Medulla oblongata (tissue), 1 donor: ENCODE results near the gene SEMA3C.

Experiments
- DNase-seq: peaks from one replicate; pipeline ENCODE4 v3.0.0-alpha.2; 2015; ENCODE audit errors: extremely low spot score

Gene SEMA3C

DNA sequence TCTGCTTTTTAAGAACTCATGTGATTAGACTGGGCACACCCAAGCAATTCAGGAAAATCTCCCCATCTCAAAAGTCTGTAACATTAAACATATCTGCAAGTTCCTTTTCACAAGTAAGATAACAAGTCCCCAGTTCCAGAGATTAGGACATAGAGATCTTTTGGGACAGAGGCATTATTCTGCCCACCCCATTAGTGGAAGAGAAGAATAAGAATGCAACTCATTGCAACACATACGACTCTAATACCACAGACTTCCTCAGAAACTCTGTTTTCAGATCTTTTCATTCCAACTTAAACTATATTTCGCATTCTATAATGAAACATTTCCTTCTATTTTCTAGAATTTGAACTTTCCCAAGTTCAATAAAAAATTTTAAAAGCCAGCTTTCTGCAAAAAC, 137.7 kb downstream of the SEMA3C start:
- no peak for DNase-seq

DNA sequence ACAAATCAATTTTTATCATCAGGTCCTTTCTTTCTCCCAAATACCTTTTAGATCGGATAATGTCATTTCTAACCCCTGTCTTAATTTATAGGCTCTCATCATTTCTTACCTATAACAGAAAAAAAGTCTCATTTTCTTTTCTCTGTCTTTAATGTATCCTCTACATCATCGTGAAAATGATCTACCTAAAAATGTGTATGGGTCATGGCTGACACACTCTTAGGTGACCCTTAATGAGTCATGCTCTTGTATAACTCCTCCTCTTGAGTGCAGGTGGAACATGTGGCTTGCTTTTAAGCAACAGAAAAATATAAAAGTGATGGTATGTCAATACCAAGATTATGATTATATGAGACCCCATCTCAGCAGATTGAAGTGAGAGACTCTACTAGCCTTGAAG, 139.4 kb downstream of the SEMA3C start:
- DNase-seq: no peak

DNA sequence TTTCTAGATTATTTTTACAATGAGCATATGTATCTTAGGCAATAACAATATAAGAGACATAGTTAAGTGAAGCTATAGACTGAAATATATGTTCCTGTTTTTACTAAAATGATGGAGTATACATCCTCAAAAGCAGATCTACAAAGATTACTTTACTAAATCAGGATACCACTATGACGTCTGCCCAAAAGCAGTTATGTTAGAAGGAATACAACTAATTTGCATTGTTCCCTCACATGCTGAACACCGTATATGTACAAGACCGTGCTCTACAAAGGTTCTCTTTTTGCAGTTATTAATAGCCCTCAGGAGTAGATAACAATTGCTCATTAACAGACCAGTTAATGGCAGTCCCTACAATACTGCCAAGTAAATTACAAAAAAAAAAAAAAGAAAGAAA, 143.0 kb downstream of the SEMA3C start:
- no peak for DNase-seq

DNA sequence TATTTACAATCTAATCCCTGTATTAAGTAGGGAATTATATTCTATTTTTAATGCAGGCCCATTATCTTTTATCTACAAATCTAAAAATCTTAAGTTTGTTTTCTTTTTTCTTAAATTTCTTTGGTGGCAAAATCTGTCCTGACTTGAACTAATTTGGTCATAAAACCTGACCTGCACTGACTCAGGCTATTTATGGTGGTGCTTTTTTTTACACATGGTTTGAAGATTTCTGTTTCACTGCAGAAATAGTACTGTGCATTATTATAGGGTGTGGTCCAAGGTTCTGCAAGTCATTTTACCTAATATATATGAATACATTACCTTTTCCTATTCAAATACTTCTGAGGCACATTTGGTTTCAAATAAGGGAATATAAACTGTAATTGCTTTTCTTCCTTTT, 143.4 kb downstream of the SEMA3C start:
- no peak for DNase-seq

DNA sequence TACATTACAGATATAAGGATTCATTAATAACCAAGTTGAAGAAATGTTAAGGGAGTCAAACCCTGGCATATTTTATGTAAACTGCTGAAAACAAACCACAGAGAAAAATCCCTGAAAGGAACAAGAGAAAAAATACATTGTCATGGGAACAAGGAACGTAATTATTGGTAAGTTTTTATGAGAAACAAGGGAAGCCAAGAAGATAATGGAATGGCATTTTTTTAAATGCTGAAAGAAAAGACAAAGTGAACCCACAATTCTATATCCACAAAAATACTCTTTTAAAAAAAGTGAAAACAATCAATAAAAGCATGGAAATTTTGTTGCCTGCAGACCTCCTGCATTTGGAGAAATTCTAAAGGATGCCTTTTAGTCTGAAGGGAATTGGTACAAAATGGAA, 144.0 kb downstream of the SEMA3C start:
- DNase-seq: no peak

DNA sequence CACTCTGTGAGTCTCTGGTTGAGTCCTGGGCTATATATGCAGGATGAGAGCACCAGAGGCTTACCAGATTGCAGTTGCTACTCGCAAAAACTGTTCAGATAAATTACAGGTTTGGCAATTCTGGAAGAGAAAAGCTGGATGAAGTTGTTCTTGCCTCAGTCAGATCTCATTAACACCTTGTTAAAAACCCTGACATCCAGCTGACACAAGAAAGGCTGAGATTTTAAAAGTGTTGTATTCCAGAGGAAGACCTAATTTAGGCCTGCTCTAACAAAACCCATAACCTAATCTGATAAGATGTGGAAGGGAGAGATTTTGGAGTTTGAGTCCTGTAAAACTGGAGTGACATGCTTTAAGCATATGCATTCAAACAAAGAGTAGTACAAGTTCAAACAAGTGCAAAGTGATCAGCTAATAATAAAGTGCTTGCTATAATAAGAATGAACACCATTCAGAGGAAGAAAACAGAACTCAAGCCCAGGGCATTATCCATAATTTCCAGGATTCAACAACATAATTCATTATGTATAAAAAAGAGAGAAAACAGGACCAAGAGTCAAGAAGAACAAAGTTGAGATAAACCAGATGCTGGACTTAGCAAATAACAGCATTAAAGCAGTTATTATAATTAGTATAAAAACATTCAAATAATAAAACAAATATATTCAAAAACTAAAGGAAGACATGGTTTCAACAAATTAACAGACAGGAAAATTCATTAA, 144.9 kb downstream of the SEMA3C start:
- no peak for DNase-seq

DNA sequence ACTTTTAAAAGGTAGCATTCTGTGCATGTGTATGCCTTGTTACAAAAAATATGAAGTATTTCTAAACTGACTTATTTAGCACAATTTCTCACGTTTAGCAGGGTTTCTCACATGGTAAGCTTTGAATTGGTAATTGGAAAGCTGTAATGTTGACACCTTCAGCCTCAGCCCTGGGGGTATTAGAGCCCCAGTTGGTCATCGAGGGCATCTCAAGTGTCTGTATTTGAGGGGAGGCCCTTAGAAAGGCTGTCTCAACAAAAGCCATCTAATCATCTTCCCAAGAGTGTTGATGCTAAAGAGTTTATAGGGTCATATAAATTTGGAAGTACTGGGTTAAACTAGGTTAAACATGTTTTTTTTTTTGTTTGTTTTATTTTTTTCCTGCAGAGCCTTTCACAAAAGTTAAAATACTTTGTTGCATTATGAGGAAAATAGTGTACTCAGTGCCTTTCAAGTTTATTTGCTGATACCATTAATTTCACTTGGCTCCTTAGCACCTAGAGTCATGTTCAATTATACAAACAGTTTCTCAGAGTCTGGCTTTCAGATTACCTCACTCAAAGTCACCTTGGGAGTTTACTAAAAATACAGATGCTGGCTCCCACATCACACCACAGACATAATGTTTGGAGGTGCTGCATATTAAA, 146.4 kb downstream of the SEMA3C start:
- DNase-seq: no peak

DNA sequence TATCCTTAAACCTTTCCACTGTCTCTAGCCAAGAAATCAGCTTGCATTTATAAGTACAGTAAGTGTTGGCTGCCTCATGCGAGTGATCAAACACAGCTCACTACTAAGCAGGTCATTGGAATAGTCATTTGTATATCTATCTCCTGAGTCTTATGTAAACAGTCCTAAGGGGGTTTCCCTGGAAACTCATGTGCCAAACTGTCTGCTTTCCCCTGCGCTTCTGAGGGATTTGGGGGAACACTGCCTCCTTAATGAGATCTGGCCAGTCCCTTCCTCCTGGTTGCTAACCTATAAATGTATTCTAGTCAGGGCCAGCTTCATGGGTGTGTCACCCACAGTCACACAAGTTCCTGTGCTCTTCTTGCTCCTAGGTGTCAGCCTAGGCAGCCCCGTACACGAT, 147.3 kb downstream of the SEMA3C start:
- DNase-seq: no peak

DNA sequence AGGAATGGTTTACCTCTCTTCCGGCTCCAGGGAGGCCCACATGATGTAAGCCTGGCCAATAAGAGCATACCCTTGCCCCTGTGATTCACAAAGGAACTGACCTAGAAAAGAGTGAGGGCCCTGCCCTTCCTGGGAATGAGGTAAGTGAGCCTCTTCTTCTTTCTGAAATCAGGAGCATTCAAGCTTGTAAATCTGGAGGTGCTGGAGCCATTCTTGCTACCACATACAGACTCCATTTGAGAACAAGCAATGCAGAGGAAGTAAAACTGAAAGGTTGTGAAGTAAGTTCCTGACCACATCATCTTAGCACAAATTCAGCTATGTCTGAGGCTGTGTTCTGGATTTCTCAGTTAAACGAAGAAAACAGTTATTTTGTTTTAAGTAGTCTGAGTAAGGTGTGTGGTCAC, 148.2 kb downstream of the SEMA3C start:
- DNase-seq: no peak

DNA sequence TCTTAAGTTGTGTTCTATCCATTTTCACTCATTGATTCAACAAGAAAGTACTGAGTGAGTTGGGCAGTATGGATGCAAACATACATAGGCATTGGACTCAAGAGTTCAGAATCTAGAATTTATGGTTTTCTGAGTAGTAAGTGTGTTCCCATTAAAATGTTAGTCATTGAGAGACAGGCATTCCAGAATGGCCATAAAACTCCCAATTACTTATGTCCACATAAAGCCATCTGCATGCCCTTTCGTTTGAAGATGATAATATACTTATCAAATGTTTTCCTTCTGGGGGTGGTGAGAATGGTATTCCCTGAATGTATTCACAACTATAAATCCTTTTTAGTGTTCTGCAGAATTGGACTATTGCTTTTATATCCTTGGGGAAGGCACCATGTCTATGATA, 148.8 kb downstream of the SEMA3C start:
- DNase-seq: no peak

DNA sequence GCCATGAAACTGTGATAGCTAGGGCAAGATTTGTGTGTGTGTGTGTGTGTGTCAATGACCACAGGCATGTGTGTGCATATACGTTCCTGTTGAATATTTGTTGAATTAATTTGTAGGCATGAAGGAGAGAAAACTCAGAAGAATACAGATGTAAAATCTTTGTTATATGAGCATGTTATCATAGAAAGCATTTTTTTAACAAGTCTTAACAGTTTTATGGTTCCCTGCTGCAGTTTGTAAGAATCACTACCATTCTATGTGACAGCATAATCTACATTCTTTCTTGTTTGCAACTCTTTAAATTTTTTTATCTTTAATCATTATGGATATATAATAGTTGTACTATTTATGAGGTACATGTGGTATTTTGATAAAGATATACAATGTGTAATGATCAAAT, 150.1 kb downstream of the SEMA3C start:
- no peak for DNase-seq

DNA sequence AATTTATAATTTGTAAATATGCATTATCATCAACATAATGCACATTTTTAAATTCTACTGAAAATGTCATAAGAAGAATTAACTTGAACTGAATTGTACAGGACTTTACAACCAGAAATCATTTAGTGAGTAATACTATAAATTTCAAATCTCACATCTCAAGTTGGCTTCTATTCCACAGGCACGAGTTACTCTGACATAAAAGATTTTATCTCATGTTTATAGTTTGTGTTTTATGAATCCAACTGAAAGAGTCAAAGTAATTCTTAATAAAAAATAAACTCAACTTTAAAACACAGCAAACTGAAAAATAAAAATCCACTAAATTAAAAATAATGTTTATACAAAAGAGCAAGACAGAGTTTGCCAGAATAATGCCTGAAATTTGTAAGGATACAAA, 151.2 kb downstream of the SEMA3C start:
- no peak for DNase-seq

DNA sequence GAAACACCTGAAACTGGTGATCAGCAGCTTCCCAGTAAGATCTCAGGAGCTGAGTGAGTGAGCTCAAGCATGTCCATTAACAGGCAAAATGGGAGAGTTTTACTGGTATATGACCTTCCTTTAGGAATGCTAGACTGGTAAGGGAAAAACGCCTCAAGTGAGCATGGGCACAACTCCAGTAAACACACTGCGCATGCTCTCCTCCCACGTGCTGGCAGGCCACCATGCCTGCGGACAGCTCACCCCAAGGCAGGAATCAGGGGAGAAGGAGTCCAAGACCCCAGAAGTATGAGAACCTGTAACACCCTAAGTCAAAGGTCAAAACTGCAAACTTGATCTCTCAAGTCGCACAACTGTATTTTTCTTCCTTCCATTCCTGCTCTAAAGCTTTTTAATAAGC, 152.1 kb downstream of the SEMA3C start:
- no peak for DNase-seq

DNA sequence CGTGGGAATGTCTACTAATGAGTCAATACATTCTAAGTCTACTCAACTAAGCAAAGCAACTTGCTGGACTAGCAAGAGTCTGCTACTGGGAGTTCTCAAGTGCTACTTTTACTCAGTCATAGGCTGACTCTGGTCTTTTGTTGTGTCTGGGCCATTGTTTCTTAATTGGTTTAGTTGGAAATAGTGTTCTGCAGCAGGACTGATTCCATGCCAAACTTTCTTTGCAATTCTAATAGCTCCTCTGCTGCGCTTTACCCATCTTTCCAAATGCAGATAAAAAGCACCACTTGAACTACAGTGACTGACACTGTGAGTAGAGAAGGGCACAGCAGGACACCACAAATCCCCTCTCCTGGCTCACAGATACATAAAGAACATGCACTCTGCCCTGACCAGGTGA, 154.7 kb downstream of the SEMA3C start:
- no peak for DNase-seq

DNA sequence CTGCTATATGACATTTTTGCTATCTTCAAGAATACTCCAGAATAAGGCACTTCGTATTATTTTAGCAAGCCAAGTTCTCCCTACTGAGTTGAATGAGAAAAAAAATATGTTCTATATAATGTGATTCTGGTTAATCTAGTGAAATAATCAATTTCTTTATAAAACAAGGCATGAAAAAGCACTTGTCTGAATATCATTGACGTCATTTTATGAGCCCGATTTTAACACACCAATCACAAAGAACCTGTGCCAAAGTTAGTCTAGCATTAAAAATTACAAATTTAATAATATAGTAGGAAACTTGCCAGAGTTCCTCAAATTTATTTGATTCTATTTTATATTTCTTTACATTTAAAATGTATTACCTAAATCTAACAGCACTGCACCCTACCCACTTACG, 155.1 kb downstream of the SEMA3C start:
- no peak for DNase-seq

DNA sequence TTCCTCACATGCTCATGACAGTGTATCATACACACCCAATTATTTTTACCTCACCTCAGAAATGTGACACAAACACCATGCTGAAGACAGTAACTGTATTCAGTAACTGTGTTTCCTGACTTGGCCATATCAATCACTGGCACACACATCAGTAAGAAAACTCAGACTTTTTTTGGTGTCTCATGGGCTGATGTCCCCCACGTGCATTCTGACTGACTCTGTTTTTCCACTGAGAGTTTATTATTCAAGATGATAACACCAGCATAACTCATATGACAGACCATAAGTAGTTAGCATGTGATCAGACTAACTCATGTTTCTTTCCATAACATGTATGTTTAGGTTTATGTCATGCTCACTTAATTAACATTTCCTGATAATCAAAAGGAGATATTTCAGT, 155.6 kb downstream of the SEMA3C start:
- DNase-seq: no peak

DNA sequence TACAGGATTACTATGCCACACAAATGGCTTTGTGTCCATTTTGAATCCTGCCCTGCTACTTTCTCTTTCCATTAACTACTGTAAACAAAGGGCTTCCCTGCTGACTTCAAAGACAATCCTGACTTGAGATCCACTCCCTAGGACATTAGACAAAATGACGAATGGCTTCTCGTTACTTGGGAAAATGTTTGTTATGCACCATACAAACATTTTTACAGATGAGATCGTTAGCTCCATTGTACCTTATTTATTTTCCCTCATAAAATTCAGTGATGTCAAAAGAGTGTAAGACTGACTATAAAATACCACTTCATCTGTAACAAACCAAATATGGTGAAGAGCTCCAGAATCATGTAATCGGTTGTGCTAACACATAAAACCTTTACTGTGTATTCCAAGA, 158.6 kb downstream of the SEMA3C start:
- no peak for DNase-seq

DNA sequence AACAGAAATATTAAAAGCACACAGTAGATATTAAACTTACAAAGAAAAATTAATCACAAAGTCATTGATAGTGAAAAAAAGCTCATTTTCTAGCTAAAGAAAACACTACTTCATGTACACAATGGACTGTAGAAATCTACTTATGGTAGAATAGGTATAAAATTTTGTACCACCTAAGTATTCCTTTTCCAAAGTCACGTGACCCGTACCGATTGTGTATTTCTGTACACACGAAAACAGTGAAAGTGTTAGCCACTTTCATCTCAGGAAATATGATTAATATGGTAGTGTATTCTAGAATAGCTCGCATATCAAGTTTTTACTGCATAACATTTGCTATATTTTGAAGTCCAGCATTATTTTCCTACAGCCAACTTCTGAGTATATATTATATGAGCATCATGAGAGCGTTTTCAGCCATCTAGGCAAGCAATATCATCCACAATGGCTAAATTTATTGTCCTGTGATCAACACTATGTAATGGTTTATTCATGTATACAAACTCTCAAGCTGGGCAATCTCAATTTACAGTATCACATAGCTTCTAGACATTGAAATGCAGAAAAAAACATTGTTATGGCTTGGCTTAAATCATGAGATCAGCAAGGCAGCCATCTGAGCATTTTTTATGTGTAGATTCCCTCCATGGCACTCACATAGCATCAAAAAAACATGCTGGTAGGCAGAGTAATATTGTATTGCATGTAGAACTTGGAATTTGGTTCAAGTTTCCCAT, 165.7 kb downstream of the SEMA3C start:
- DNase-seq: no peak

DNA sequence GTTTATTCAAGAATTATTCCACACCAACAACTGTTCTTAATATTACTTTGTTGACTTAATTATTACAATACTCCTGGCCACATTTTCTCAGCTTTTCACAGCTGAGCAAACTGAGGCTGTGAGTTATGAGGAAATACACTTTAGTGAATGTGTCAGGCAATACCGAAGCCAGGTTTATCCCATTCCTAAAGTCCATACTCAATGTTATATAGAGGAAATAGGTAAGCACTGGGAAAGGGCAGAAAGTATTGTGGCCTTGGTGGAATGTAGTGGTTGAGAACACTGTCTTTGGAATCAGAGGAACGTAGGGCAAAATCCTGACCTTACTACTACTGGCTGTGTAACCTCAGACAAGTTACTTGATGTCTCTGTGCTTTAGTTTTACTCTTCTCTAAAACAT, 169.6 kb downstream of the SEMA3C start:
- no peak for DNase-seq

DNA sequence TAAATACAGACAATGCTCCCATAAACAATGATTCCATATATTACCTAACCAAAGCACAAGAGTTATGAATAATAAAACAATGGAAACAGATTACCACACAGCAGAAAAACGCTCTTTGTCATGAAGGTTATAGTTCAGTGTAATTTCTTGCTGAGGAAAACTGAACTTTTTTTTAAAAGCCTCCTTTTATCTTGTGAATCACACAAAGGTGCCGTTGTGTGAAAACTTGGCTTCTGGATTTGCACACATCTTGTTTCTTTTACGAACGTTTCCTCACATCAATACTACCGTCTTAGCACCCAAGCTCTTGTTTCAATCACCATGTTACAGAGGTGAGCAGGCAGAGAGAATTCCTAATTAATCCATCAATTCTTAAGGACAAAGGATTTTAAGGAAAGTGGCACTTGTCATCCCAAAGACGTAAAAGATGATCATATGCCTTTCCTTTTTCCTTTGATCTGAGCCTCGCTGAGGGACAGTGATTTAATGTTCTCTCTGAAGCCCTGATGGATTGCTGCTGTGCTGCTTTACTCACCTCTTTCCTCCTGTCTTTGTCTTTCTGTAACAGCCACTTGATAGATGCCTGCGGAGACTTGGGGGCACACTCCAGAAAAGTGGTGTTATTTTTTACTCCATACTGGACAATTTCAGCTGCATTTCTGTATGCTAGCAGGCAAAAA, 170.3 kb downstream of the SEMA3C start:
- DNase-seq: peak; percentile 49

DNA sequence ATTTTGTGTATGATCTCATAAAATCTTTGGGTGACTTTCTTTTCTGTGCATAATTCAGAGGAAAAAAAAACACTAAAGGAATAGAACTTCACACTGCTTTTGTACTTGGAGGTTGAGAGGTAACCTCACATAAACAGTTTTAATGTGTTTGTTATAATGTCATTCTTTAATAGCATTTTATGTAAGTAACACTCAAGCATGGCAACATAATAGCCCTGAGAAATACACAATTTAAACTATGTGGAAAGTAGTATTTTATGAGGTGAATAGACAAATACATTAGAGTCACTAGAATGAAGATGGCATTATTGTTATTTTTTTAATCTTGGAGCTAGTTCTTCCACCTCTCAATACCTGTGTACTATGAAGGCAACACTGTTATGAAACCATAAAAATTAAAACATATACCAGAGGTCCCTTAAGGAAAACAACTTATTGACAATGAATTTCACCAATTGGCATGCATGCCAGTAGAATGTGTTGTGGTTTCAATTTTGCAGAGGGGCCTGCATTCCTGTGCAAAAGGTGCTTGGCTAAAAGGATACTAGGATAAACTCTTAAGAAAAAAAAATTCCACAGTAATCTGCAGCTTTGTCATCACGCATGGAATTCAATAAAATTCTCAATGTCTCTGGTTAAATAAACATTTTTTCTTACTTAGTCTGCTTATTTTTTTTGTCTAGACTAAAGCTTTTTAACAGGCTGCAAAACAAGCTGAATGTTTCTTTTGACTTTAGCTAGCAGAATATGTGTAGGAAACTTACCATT, 177.9 kb downstream of the SEMA3C start:
- no peak for DNase-seq
